ENCODE measurements around the gene ADORA2B. TPM values are rescaled to one million over a fixed set of nuclear protein-coding genes. Genes with fewer than 3 reads are reported as not detected.

The ADORA2B gene
- total RNA-seq, 1 experiment from 2014 or later, result 1.5 TPM

GRCh38 chr17:15999141-15999973 lies 54.4 kb downstream of the ADORA2B start, which contains the start of the genes TTC19 and ZSWIM7:
TTC19 (plus strand) TSS chr17:15999824; CDS start chr17:15999849, 25 bp downstream.
ZSWIM7 (minus strand) TSS chr17:15999704; CDS start chr17:15999594, 110 bp downstream.
- Mint-ChIP-seq H3K27ac (ENCODE audit: unreplicated experiment) (peak within 1 kb of the TSS; percentile 69), H3K36me3 (ENCODE audit: insufficient read depth, unreplicated experiment) (peaks cover 53% of the 10 kb centered on the region), H3K4me1 (ENCODE audit: low read depth, unreplicated experiment) (peaks cover 15% of the 10 kb centered on the region), H3K9me3 (ENCODE audit: unreplicated experiment) (no peaks in the 10 kb centered on the region), H3K4me3 (ENCODE audit: unreplicated experiment) (peak within 1 kb of the TSS; percentile 82), H3K27me3 (ENCODE audit: insufficient read depth, unreplicated experiment) (no peaks in the 10 kb centered on the region)
- Histone ChIP-seq H3K27me3 (replicated peaks; ENCODE audit: control insufficient read depth, insufficient read depth, low read length) (no peaks in the 10 kb centered on the region), H3K4me3 (ENCODE audit: low read depth, low read length) (peak within 1 kb of the TSS; percentile 69), H3K9me3 (no peaks in the 10 kb centered on the region), H3K36me3 (ENCODE audit: control insufficient read depth, insufficient read depth, low read length) (no peaks in the 10 kb centered on the region; the same call in 1 of the 2 replicates), H3K4me1 (no peaks in the 10 kb centered on the region)
- TF ChIP-seq CTCF (IDR thresholded peaks at IDR 0.05; ENCODE audit: insufficient read depth in 1 of 2, low read depth in 1 of 2, low read length in 1 of 2, severe bottlenecking in 1 of 2, unreplicated experiment in 1 of 2), result no peak
- CTCF ChIA-PET, result interaction anchor here (0.7 to 3.2 kb wide), 7 partner anchors 29 to 767 kb away, joined by 3 to 19 read pairs (median 3); partner anchors contain the start of genes ADORA2B, NCOR1 and UBB
- no TSS peak for BruUV-seq (replicated peaks)
- DNase-seq, result peak; percentile 94
- intact Hi-C loops (cut with micrococcal nuclease; ENCODE audit: unreplicated experiment), result no loop called here
- POLR2A ChIA-PET, result interaction anchor here (0.9 kb wide), 1 partner anchor 54 kb away, joined by 5 read pairs; the partner anchor contains the start of gene ADORA2B

- no peaks in the 10 kb centered on the region for H3K27me3 ChIP-seq (replicated peaks; ENCODE audit: control insufficient read depth, insufficient read depth, low read length)
- peaks cover 55% of the 10 kb centered on the region for H3K36me3 Mint-ChIP-seq (ENCODE audit: insufficient read depth, unreplicated experiment)
- no TSS peak for BruUV-seq (replicated peaks)
- peak overlapping the region; percentile 69 for H3K4me3 ChIP-seq (ENCODE audit: low read depth, low read length)
- no peaks in the 10 kb centered on the region for H3K4me1 ChIP-seq
- CTCF ChIA-PET, result interaction anchor here (0.8 to 3.2 kb wide), 4 partner anchors 30 to 380 kb away, joined by 3 to 19 read pairs (median 4); partner anchors contain the start of genes ADORA2B and UBB
- H3K9me3 Mint-ChIP-seq (ENCODE audit: unreplicated experiment), result no peaks in the 10 kb centered on the region
- no peaks in the 10 kb centered on the region for H3K9me3 ChIP-seq
- peaks cover 15% of the 10 kb centered on the region for H3K4me1 Mint-ChIP-seq (ENCODE audit: low read depth, unreplicated experiment)
- peak overlapping the region; percentile 69 for H3K27ac Mint-ChIP-seq (ENCODE audit: unreplicated experiment)
- no peak for DNase-seq
- POLR2A ChIA-PET, result no interaction called here
- no peak for TF ChIP-seq CTCF (IDR thresholded peaks at IDR 0.05; ENCODE audit: insufficient read depth in 1 of 2, low read depth in 1 of 2, low read length in 1 of 2, severe bottlenecking in 1 of 2, unreplicated experiment in 1 of 2)
- intact Hi-C loops (cut with micrococcal nuclease; ENCODE audit: unreplicated experiment), result no loop called here
- H3K27me3 Mint-ChIP-seq (ENCODE audit: insufficient read depth, unreplicated experiment), result no peaks in the 10 kb centered on the region
- peak overlapping the region; percentile 82 for H3K4me3 Mint-ChIP-seq (ENCODE audit: unreplicated experiment)
- H3K36me3 ChIP-seq (ENCODE audit: control insufficient read depth, insufficient read depth, low read length), result no peaks in the 10 kb centered on the region; the same call in 1 of the 2 replicates
Observed at GRCh38 chr17:15999974-16000827, 55.3 kb downstream of the ADORA2B start.
